Upper lobe of left lung (tissue), 6 donors: ENCODE data around the gene ZNF783. TPM values are rescaled to one million over a fixed set of nuclear protein-coding genes. Genes with fewer than 3 reads are reported as not detected.
A peak's percentile ranks its signal among the peaks of the same experiment; 100 is the strongest.
"Not testable (repeated sequence)": the region's sequence is repeated elsewhere in the genome, so short reads cannot be mapped to it uniquely, and the experiment has no call there.

Experiments used
- ATAC-seq, 2 donors: fragments of 200-7000 bp; cut with Tn5 transposase; one replicate each; pipeline ENCODE4 v1.9.1; 2022; ENCODE audit warnings: mild to moderate bottlenecking in 2 of 2, moderate library complexity in 2 of 2; ENCODE audit not compliant: low FRiP score in 2 of 2
- DNase-seq, 2 donors: peaks; one replicate each; pipeline ENCODE4 v3.0.0-alpha.2; 2019 to 2020
- H3K27ac ChIP-seq, 4 donors: fragments of 200-600 bp; sonication (generic); one replicate each; pipeline ENCODE4 v1.5.1; 2016 to 2019
- H3K27me3 ChIP-seq, 4 donors: fragments of 200-600 bp; sonication (generic); one replicate each; pipeline ENCODE4 v1.5.1; 2017 to 2019
- H3K36me3 ChIP-seq, 4 donors: fragments of 200-600 bp; sonication (generic); one replicate each; pipeline ENCODE4 v1.5.1; 2016 to 2019
- H3K4me1 ChIP-seq, 4 donors: fragments of 200-600 bp; sonication (generic); one replicate each; pipeline ENCODE4 v1.5.1; 2018 to 2019
- H3K4me3 ChIP-seq, 4 donors: fragments of 200-600 bp; sonication (generic); one replicate each; pipeline ENCODE4 v1.5.1; 2017 to 2019; ENCODE audit warnings: mild to moderate bottlenecking in 2 of 4, moderate library complexity in 1 of 4
- H3K9me3 ChIP-seq, 4 donors: fragments of 200-600 bp; sonication (generic); one replicate each; pipeline ENCODE4 v1.5.1; 2018 to 2019
- CTCF ChIP-seq, 6 experiments: fragments of 450-650 bp in 4 of 6; fragments of 200-600 bp in 2 of 6; sonication (generic) in 2 of 6; IDR thresholded peaks; one replicate each; pipeline ENCODE4 v1.5.1; 2016 to 2019; ENCODE audit warnings: antibody characterized with exemption in 6 of 6
- EP300 ChIP-seq, 4 donors: sonication (generic); formaldehyde crosslinking; IDR thresholded peaks; one replicate each; pipeline ENCODE4 v1.5.1; 2017; ENCODE audit warnings: antibody characterized with exemption in 4 of 4, control low read depth in 2 of 4
- POLR2A ChIP-seq, 4 donors: fragments of 450-650 bp; IDR thresholded peaks; one replicate each; pipeline ENCODE4 v1.5.1; 2016 to 2017; ENCODE audit warnings: antibody characterized with exemption in 4 of 4, mild to moderate bottlenecking in 2 of 4
- POLR2AphosphoS5 ChIP-seq, 2 donors: sonication (generic); formaldehyde crosslinking; IDR thresholded peaks; one replicate each; pipeline ENCODE4 v1.5.1; 2017; ENCODE audit warnings: antibody characterized with exemption in 2 of 2
- WGBS, 2 donors: methylation state at CpG; one replicate each; pipeline ENCODE4 v1.1.5; 2017 to 2018; 5-methylcytosine and 5-hydroxymethylcytosine counted together
- total RNA-seq, 6 donors: library from RNA; depleted of rRNA in 4 of 6; stranded (reverse); fragments of >200 nt in 4 of 6; gene quantifications; one replicate each; pipeline versions ENCODE4 v1.1.0 to v1.2.1, GENCODE V29; 2016 to 2021
- donor health status: DM: no; HTN: no; CAD: no; lungs with moderate emphysema.
- donor health status: DM: no; HTN: yes; CAD: no; lungs with severe emphysema.

The ZNF783 gene
- total RNA-seq, 6 donors from 2014 or later = 12.6 to 46.1 (median 17.5) TPM

- Histone ChIP-seq H3K9me3 (no peaks in the 10 kb centered on the region), H3K36me3 (peaks cover 0 to 66% (median 51%) of the 10 kb centered on the region in 4 donors), H3K27me3 (no peaks in the 10 kb centered on the region), H3K4me3 (no peak overlapping the region), H3K27ac (no peak overlapping the region), H3K4me1 (no peaks in the 10 kb centered on the region)
- ATAC-seq = no peak
- DNase-seq = peak in 1 of 2 donors; percentile 84
- no peak for TF ChIP-seq CTCF (IDR thresholded peaks at IDR 0.05)
- TF ChIP-seq POLR2AphosphoS5 (IDR thresholded peaks at IDR 0.05) = no peak
- TF ChIP-seq EP300 (IDR thresholded peaks at IDR 0.05) = no peak
- no peak for TF ChIP-seq POLR2A (IDR thresholded peaks at IDR 0.05)
- 96 to 100% methylated on average over 12 to 19 of the region's 37 CpGs for WGBS, 2 donors
Observed at GRCh38 chr7:149224352-149224751, 37.6 kb upstream of the ZNF783 start.

GRCh38 chr7:149225106-149225505, 36.9 kb upstream of the ZNF783 start:
- TF ChIP-seq EP300 (IDR thresholded peaks at IDR 0.05) = no peak
- no peak for TF ChIP-seq POLR2A (IDR thresholded peaks at IDR 0.05)
- no peak for TF ChIP-seq CTCF (IDR thresholded peaks at IDR 0.05)
- no peak for TF ChIP-seq POLR2AphosphoS5 (IDR thresholded peaks at IDR 0.05)
- 97 to 98% methylated on average over 19 of the region's 19 CpGs for WGBS, 2 donors
- ATAC-seq (no peak), DNase-seq (peak in 1 of 2 donors; percentile 70)
- Histone ChIP-seq H3K27me3 (no peaks in the 10 kb centered on the region), H3K4me1 (no peaks in the 10 kb centered on the region), H3K36me3 (peaks cover 0 to 59% (median 43%) of the 10 kb centered on the region in 4 donors), H3K4me3 (no peak overlapping the region), H3K27ac (no peak overlapping the region), H3K9me3 (no peaks in the 10 kb centered on the region)

- H3K27me3 ChIP-seq = no peaks in the 10 kb centered on the region
- H3K4me3 ChIP-seq = no peak overlapping the region
- no peak overlapping the region for H3K27ac ChIP-seq
- TF ChIP-seq POLR2A (IDR thresholded peaks at IDR 0.05) = no peak
- no peak for TF ChIP-seq POLR2AphosphoS5 (IDR thresholded peaks at IDR 0.05)
- TF ChIP-seq CTCF (IDR thresholded peaks at IDR 0.05) = no peak
- 95 to 96% methylated on average over 22 of the region's 22 CpGs for WGBS, 2 donors
- no peaks in the 10 kb centered on the region for H3K4me1 ChIP-seq
- no peaks in the 10 kb centered on the region for H3K9me3 ChIP-seq
- peak in 1 of 2 donors; percentile 82 for DNase-seq
- peaks cover 0 to 53% (median 38%) of the 10 kb centered on the region in 4 donors for H3K36me3 ChIP-seq
- ATAC-seq = no peak
Observed at GRCh38 chr7:149225656-149226055, 36.3 kb upstream of the ZNF783 start.

- H3K27ac ChIP-seq, H3K4me1 ChIP-seq, H3K4me3 ChIP-seq, H3K27me3 ChIP-seq, H3K9me3 ChIP-seq, ATAC-seq, DNase-seq: not testable (repeated sequence)
- H3K36me3 ChIP-seq = peaks cover 0 to 46% (median 31%) of the 10 kb centered on the region in 4 donors
- WGBS, 2 donors = 95% methylated on average over 17 of the region's 17 CpGs
Observed at GRCh38 chr7:149226366-149226765, 35.6 kb upstream of the ZNF783 start.

- 73 to 90% methylated on average over 6 of the region's 6 CpGs for WGBS, 2 donors
- Histone ChIP-seq H3K4me1 (no peaks in the 10 kb centered on the region), H3K27ac (no peak overlapping the region), H3K4me3 (no peak overlapping the region), H3K36me3 (peaks cover 0 to 40% (median 28%) of the 10 kb centered on the region in 4 donors), H3K27me3 (no peaks in the 10 kb centered on the region), H3K9me3 (no peaks in the 10 kb centered on the region)
- DNase-seq (no peak), ATAC-seq (no peak)
- TF ChIP-seq POLR2AphosphoS5 (IDR thresholded peaks at IDR 0.05) (no peak), CTCF (IDR thresholded peaks at IDR 0.05) (no peak), EP300 (IDR thresholded peaks at IDR 0.05) (no peak), POLR2A (IDR thresholded peaks at IDR 0.05) (no peak)
Observed at GRCh38 chr7:149226840-149227494, 35.0 kb upstream of the ZNF783 start.
